ENCODE data around the gene RBCK1.

DNA sequence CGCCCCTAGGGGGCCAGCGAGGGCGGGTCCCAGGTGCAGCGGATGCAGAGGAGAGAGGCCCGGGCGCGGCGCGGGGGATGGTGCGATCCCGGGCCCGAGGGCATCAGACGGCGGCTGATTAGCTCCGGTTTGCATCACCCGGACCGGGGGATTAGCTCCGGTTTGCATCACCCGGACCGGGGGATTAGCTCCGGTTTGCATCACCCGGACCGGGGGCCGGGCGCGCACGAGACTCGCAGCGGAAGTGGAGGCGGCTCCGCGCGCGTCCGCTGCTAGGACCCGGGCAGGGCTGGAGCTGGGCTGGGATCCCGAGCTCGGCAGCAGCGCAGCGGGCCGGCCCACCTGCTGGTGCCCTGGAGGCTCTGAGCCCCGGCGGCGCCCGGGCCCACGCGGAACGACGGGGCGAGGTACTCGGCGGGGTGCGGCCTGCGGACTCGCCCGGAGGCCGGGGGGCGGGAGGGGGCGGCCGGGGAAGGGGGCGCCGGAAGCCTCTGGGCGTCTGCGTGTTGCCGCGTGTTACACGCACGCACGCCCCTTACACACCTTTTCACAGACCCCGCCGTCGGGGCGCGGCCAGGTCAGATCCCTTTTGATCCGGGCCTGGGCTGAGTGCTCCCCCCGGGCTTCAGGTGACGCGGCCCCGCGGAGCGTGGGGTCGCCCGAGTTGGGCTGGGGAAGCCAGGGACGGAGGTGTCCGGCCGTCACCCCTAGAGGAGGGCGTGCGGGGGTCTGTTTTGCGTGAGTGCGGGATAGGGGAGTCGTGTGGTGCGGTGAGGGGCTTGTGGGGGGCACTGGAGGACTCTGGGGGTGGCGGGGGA, 27.1 kb upstream of the RBCK1 start:
- TF ChIP-seq, protein P1, sequence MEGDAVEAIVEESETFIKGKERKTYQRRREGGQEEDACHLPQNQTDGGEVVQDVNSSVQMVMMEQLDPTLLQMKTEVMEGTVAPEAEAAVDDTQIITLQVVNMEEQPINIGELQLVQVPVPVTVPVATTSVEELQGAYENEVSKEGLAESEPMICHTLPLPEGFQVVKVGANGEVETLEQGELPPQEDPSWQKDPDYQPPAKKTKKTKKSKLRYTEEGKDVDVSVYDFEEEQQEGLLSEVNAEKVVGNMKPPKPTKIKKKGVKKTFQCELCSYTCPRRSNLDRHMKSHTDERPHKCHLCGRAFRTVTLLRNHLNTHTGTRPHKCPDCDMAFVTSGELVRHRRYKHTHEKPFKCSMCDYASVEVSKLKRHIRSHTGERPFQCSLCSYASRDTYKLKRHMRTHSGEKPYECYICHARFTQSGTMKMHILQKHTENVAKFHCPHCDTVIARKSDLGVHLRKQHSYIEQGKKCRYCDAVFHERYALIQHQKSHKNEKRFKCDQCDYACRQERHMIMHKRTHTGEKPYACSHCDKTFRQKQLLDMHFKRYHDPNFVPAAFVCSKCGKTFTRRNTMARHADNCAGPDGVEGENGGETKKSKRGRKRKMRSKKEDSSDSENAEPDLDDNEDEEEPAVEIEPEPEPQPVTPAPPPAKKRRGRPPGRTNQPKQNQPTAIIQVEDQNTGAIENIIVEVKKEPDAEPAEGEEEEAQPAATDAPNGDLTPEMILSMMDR (conservative IDR thresholded peaks at IDR 0.05; ENCODE audit: low read length): no peak; the same call in 1 of the 2 replicates
- TF ChIP-seq EZH2phosphoT487 (IDR thresholded peaks at IDR 0.05; ENCODE audit: borderline replicate concordance): no peak
